G401.6 (cell line): ENCODE data around the gene DST.

Experiments used
- FAIRE-seq: peaks from 2 replicates; lab custom pipeline; 2012; peaks lifted over from hg19 to GRCh38; lab: Jason Lieb, UNC

Gene DST

GRCh38 chr6:56535626-56536025, 107.1 kb downstream of the DST start:
- FAIRE-seq = no peak

DNA sequence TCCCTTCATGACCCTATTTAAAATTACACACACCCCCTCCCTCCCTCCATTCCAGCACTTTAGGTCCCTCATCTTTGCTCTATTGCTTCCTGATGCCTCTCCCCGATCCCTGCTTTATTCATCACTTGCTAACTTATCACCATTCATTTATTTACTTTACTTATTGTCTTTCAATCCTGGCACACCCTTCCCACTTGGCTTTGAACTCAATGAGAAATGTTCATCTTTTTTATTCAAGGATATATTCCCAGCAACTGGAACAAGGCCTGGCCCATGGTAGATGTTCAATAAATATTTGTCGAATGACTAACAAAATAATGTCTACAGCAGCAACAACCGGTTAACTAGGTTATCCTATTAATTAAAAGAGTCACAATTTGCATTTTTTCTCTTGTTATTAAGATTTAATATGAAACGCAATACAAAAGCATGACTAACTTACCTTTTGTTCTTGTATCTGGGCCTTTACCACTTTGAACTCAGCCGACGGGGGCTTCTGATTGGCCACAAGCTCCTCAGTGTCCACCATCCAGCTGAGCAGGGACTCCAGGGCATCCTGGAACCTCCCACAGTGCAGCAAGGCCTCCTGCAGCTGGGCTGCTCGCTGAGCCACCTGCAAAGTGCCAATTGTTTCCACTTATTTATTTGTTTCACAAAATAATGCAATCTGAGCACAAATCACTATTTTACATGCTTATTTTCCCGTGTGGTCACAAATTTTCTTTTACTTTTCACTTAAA, 107.8 kb downstream of the DST start:
- no peak for FAIRE-seq

DNA sequence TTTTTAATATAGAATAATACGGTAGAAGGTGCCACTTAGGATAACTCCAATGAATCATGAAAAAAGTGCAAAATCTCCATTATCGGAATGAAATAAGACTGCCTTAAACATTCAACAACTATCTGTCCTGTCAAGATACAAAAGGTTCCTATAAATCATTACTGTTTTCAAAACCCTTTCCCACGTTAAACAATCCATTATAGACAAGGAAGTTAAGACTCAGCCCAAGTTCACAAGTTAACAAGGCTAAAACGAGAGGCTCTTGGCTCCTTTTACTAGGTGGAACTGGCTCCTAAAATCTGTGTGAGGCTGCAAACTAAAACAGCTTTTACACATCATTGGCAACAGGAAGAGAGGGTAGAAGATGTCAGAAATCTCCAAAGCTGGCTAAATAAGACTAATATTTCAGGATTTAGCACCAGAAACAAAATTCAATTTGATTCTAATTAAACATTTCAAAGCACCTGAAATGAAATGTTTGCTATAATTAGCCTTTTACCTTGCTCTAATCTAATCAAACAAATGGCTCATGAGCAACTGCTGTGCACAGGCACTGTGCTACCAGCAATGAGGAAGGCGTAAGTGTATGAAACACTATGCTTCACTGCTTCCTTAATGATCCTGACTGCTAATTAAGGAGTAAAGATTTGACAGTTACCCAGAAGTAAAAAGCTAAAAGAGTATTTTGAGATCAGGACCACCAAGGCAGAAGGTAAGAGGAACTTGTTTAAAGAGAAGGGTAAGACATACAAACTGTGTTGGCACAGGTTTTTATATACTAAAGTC, 109.7 kb downstream of the DST start:
- no peak for FAIRE-seq

- no peak for FAIRE-seq
These were observed 110.7 kb downstream of the DST start for GRCh38 chr6:56531839-56532595.

GRCh38 chr6:56529594-56530191, 113.0 kb downstream of the DST start:
- no peak for FAIRE-seq

GRCh38 chr6:56528412-56528841, 114.3 kb downstream of the DST start:
- FAIRE-seq = no peak

- FAIRE-seq = no peak
These were observed 114.8 kb downstream of the DST start for GRCh38 chr6:56527934-56528333.

DNA sequence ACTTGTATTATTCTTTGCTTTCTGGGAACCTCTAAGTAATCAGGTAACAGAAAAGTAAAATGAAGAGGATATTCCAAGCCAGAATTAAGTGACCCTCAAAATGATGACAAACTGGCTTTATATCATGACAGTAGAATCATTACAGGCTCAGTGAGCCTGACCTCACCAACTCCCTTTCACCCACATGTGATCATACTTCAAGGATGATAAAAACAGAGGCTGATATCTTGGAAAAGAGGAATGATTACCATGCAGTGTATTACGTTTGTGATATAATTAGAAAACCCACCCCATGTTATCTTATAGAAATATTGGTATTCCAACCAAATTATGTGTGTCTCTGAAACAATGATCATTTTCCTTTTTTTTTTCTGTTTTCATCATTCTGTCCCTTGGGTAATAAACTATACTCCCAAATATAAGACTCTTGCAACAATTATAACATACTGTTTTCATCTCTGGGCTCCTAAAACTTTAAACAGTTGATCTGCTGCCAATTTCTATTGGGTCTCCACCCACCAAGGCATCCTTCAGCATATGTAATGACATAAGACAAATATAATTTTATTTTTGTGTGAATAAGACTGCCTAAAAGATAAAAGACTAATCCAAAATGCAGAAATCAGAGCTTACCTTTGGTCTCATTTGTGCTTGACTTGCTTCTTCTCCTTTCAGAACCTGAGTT, 115.7 kb downstream of the DST start:
- FAIRE-seq = no peak

DNA sequence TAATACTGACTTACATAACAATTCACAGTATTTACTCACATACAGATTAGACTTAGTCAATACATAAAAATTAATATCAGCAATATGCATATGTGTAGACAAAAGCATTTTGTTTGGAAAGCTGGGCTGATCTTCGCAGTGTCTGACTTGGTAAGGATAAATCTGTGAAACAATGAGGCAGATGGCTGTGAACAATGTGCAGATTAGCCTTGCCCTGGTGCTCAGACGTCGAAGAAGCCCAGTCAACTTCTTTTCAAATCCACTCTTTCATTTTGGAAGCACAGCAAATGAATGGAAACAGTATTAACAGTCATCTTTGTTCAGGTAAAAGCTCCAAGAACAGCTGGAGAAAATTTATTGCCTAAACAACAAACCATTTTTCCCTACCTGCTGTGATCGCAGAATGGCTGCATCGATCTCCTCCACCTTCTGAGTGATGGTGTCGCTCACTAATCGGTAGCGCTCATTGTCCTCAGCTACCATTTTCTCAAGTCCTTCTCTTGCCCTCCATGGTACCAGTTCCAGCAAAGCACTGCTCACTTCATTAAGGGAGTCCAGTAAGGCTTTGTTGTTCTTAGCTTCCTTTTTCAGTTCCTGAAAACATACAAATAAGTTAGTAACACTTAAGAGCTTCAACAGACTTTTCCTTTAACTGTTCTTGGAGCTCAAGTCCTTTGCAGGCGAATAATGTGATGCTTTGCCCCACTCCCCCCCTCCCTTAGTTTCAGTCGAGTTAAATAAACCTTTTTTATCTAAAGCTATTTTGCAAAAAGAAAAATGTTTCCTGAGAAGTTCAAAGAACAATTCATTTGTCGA, 116.5 kb downstream of the DST start:
- FAIRE-seq = no peak

DNA sequence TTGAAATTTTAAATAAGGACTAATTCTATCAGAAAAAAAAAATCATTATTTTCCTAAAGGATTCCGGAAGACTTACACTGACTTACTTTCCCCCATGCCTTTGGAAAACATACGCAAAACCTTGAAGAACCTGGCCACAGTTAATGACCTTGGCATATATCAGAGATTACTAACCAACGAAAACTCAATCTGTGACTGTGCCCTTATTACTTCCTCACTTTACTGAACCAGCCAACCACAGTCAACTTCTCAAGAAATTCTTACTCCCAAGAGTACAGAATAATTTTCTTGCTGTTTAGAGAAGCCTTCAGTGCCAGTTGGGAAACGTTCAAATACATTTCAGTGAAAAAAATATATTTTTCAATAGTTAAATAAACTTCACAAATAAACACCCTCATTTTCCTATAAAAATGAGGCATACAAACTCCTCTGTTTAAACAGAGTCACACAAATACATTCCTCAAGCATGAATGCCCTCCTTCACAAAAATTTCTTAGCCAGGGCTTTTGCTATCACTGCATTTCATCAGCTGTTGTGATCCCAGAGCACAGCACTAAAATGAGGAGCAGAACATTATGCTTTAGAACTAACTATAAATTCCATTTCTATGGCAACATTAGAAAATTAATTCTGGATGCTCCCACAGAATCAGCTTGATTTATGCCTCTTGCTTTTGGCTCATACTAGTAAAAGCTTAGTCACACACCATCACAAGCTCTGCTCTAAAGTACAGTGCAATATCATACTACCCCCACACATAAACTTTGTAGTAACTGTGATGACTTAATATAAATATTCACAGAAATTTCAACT, 117.6 kb downstream of the DST start:
- FAIRE-seq = no peak

- no peak for FAIRE-seq
These were observed 120.0 kb downstream of the DST start for GRCh38 chr6:56522495-56523270.

GRCh38 chr6:56521976-56522375, 120.7 kb downstream of the DST start:
- FAIRE-seq = no peak

GRCh38 chr6:56521454-56521853, 121.2 kb downstream of the DST start:
- no peak for FAIRE-seq

- FAIRE-seq = no peak
These were observed 122.5 kb downstream of the DST start for GRCh38 chr6:56520218-56520617.

GRCh38 chr6:56518995-56519767, 123.5 kb downstream of the DST start:
- no peak for FAIRE-seq

DNA sequence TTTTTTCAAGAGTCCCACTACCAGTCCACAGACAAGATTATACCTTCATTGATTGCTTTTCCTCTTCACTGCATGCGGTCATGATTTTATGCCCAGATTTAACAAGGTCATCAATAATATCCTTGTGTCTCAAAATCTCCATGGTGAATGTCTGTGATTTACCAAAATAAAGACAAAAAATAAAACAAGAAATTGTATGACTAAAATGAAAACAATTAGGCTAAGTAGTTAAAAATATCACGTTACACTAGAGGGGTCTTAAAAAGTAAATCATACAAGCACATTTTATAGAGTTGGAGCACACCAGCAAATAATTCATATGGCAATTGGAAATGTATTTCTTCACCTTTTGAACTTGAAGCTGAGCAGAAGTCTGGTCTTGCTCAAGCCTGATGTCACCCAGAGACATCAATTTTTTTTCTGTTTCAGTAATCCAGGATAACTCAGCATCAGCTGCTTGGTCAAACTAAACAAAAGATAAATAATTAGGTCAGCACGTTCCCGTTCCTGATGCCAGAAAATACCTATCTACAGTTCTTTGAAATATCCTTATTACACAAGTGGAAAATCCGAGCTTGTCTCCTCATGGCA, 125.4 kb downstream of the DST start:
- FAIRE-seq = no peak

DNA sequence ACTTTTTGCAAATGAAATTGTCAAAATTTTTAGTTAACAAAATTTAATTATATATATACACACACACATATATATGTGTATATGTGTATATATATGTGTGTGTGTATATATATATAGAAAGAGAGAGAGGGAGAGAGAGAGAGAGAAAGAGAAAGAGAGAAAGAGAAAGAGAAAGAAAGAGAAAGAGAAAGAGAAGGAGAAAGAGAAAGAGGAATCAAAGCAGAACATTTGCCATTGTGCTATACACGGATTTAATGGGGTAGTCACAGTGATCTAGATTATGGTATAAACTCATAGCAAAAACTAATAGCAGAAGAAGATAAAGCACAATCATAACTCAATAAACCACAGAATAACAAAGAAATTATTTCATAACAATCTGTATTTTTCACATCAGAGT, 126.7 kb downstream of the DST start:
- FAIRE-seq = no peak
